HepG2 (cell line): ENCODE data around the gene FCN3. TPM values are rescaled to one million over a fixed set of nuclear protein-coding genes. Genes with fewer than 3 reads are reported as not detected.

Experiments
- FOXM1 ChIP-seq: sonication (generic); formaldehyde crosslinking; IDR thresholded peaks from 2 replicates; pipeline ENCODE4 v1.5.0; 2020; ENCODE audit warnings: missing genetic modification reagents
- IKZF4 ChIP-seq: sonication (generic); formaldehyde crosslinking; IDR thresholded peaks from 2 replicates; pipeline ENCODE4 v1.5.1; 2020; ENCODE audit warnings: borderline replicate concordance, mild to moderate bottlenecking, low read depth, missing genetic modification reagents; ENCODE audit errors: not compliant biosample characterization
- MAFG ChIP-seq: sonication (generic); formaldehyde crosslinking; IDR thresholded peaks from 2 replicates; pipeline ENCODE4 v1.5.1; 2020; ENCODE audit warnings: mild to moderate bottlenecking, missing genetic modification reagents
- MIXL1 ChIP-seq: IDR thresholded peaks from 2 replicates; pipeline ENCODE4 v1.6.1; 2016
- POGZ ChIP-seq: sonication (generic); formaldehyde crosslinking; IDR thresholded peaks from 2 replicates; pipeline ENCODE4 v1.4.0; 2020; ENCODE audit warnings: mild to moderate bottlenecking, missing genetic modification reagents
- RFX1 ChIP-seq: fragments of 450-650 bp; IDR thresholded peaks from 2 replicates; pipeline ENCODE4 v1.6.1; 2017
- SNAI1 ChIP-seq: sonication (generic); formaldehyde crosslinking; IDR thresholded peaks from 2 replicates; pipeline ENCODE4 v1.5.0; 2020; ENCODE audit warnings: mild to moderate bottlenecking, missing genetic modification reagents, borderline replicate concordance
- TARDBP ChIP-seq: sonication (generic); formaldehyde crosslinking; IDR thresholded peaks from 2 replicates; pipeline ENCODE4 v1.8.0; 2022; ENCODE audit warnings: mild to moderate bottlenecking, missing genetic modification reagents
- TEF ChIP-seq: sonication (generic); formaldehyde crosslinking; IDR thresholded peaks from 2 replicates; pipeline ENCODE4 v1.5.0; 2020; ENCODE audit warnings: missing genetic modification reagents
- WIZ ChIP-seq: sonication (generic); formaldehyde crosslinking; IDR thresholded peaks from 2 replicates; pipeline ENCODE4 v1.5.1; 2020; ENCODE audit warnings: mild to moderate bottlenecking, missing genetic modification reagents
- ZMAT5 ChIP-seq: sonication (generic); formaldehyde crosslinking; IDR thresholded peaks from 2 replicates; pipeline ENCODE4 v1.5.0; 2020; ENCODE audit warnings: mild to moderate bottlenecking, low read depth, missing genetic modification reagents, borderline replicate concordance
- ZNF777 ChIP-seq: sonication (generic); formaldehyde crosslinking; IDR thresholded peaks from 2 replicates; pipeline ENCODE4 v1.4.0; 2020; ENCODE audit warnings: missing genetic modification reagents
- polyA plus RNA-seq, 8 experiments: library from polyadenylated mRNA; depleted of rRNA in 3 of 8; stranded (reverse) in 7 of 8; unstranded in 1 of 8; fragments of >200 nt; fragmentation: Illumina TruSeq in 4 of 8; extraction: Trizol in 4 of 8; gene quantifications; 2 replicates each; pipeline versions ENCODE4 v1.2.1 to v1.2.3, GENCODE V29; 2011 to 2016; ENCODE audit warnings: low read depth in 4 of 8, missing spikeins in 1 of 8, mixed read lengths in 1 of 8; ENCODE audit not compliant: insufficient read depth in 1 of 8
- total RNA-seq, 5 experiments: library from RNA; depleted of rRNA; stranded (reverse); fragments of >200 nt; fragmentation: Illumina TruSeq; extraction: Trizol; gene quantifications; 2 replicates each; pipeline ENCODE4 v1.2.3, GENCODE V29; 2016; ENCODE audit warnings: low read depth in 1 of 5
- TF ChIP-seq, protein P1 (sequence below): IDR thresholded peaks from 2 replicates; pipeline ENCODE4 v1.6.1; 2016; ENCODE audit warnings: missing compliant biosample characterization, missing genetic modification reagents, borderline replicate concordance
- TF ChIP-seq, protein P2 (sequence below): sonication (generic); formaldehyde crosslinking; IDR thresholded peaks from 2 replicates; pipeline ENCODE4 v1.5.0; 2020; ENCODE audit warnings: mild to moderate bottlenecking, missing genetic modification reagents
- TF ChIP-seq, protein P3 (sequence below): sonication (generic); formaldehyde crosslinking; IDR thresholded peaks from 2 replicates; pipeline ENCODE4 v1.4.0; 2020; ENCODE audit warnings: mild to moderate bottlenecking, missing genetic modification reagents, borderline replicate concordance

Gene FCN3
- total and polyA plus RNA-seq, 2 of the 13 experiments (the other 11 are each of a cell fraction or from before 2014, with no cell fraction given) = not detected

- no peak for TF ChIP-seq TEF (CRISPR knock-in tag)
- TF ChIP-seq, protein P1, sequence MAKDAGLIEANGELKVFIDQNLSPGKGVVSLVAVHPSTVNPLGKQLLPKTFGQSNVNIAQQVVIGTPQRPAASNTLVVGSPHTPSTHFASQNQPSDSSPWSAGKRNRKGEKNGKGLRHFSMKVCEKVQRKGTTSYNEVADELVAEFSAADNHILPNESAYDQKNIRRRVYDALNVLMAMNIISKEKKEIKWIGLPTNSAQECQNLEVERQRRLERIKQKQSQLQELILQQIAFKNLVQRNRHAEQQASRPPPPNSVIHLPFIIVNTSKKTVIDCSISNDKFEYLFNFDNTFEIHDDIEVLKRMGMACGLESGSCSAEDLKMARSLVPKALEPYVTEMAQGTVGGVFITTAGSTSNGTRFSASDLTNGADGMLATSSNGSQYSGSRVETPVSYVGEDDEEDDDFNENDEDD (CRISPR knock-in tag) = peak; percentile 87
- peak; percentile 44; the same call in 1 of the 2 replicates for TF ChIP-seq RFX1
- TF ChIP-seq MAFG (CRISPR knock-in tag) = no peak
- TF ChIP-seq POGZ = peak; percentile 99
- TF ChIP-seq TARDBP (CRISPR knock-in tag) = peak; percentile 94
- peak; percentile 80 for TF ChIP-seq MIXL1
- no peak for TF ChIP-seq FOXM1 (CRISPR knock-in tag)
- TF ChIP-seq IKZF4 = no peak
- TF ChIP-seq, protein P2, sequence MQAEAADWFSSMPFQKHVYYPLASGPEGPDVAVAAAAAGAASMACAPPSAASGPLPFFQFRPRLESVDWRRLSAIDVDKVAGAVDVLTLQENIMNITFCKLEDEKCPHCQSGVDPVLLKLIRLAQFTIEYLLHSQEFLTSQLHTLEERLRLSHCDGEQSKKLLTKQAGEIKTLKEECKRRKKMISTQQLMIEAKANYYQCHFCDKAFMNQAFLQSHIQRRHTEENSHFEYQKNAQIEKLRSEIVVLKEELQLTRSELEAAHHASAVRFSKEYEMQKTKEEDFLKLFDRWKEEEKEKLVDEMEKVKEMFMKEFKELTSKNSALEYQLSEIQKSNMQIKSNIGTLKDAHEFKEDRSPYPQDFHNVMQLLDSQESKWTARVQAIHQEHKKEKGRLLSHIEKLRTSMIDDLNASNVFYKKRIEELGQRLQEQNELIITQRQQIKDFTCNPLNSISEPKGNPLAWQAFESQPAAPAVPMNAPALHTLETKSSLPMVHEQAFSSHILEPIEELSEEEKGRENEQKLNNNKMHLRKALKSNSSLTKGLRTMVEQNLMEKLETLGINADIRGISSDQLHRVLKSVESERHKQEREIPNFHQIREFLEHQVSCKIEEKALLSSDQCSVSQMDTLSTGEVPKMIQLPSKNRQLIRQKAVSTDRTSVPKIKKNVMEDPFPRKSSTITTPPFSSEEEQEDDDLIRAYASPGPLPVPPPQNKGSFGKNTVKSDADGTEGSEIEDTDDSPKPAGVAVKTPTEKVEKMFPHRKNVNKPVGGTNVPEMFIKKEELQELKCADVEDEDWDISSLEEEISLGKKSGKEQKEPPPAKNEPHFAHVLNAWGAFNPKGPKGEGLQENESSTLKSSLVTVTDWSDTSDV (CRISPR knock-in tag) = no peak; the same call in 1 of the 2 replicates
- TF ChIP-seq SNAI1 = no peak
- TF ChIP-seq ZNF777 (CRISPR knock-in tag) = peak; percentile 72
- TF ChIP-seq WIZ = peak; percentile 90; the same call in 1 of the 2 replicates
- TF ChIP-seq ZMAT5 (CRISPR knock-in tag) = no peak
- TF ChIP-seq, protein P3, sequence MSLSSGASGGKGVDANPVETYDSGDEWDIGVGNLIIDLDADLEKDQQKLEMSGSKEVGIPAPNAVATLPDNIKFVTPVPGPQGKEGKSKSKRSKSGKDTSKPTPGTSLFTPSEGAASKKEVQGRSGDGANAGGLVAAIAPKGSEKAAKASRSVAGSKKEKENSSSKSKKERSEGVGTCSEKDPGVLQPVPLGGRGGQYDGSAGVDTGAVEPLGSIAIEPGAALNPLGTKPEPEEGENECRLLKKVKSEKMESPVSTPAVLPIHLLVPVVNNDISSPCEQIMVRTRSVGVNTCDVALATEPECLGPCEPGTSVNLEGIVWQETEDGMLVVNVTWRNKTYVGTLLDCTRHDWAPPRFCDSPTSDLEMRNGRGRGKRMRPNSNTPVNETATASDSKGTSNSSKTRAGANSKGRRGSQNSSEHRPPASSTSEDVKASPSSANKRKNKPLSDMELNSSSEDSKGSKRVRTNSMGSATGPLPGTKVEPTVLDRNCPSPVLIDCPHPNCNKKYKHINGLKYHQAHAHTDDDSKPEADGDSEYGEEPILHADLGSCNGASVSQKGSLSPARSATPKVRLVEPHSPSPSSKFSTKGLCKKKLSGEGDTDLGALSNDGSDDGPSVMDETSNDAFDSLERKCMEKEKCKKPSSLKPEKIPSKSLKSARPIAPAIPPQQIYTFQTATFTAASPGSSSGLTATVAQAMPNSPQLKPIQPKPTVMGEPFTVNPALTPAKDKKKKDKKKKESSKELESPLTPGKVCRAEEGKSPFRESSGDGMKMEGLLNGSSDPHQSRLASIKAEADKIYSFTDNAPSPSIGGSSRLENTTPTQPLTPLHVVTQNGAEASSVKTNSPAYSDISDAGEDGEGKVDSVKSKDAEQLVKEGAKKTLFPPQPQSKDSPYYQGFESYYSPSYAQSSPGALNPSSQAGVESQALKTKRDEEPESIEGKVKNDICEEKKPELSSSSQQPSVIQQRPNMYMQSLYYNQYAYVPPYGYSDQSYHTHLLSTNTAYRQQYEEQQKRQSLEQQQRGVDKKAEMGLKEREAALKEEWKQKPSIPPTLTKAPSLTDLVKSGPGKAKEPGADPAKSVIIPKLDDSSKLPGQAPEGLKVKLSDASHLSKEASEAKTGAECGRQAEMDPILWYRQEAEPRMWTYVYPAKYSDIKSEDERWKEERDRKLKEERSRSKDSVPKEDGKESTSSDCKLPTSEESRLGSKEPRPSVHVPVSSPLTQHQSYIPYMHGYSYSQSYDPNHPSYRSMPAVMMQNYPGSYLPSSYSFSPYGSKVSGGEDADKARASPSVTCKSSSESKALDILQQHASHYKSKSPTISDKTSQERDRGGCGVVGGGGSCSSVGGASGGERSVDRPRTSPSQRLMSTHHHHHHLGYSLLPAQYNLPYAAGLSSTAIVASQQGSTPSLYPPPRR (CRISPR knock-in tag) = 0 out of 2 replicates have a peak, but pooled peaks have one; percentile 8
Observed at GRCh38 chr1:27321813-27322568, 52.6 kb downstream of the FCN3 start, which contains the start of gene TMEM222 (continued).
